ENCODE results near the gene SFSWAP.
"Not testable (repeated sequence)": the region's sequence is repeated elsewhere in the genome, so short reads cannot be mapped to it uniquely, and the experiment has no call there.

DNA sequence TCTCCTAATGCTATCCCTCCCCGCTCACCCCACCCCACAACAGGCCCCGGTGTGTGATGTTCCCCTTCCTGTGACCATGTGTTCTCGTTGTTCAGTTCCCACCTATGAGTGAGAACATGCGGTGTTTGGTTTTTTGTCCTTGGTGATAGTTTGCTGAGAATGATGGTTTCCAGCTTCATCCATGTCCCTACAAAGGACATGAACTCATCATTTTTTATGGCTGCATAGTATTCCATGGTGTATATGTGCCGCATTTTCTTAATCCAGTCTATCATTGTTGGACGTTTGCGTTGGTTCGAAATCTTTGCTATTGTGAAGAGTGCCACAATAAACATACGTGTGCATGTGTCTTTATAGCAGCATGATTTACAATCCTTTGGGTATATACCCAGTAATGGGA lies 66.4 kb downstream of the SFSWAP start:
- TF ChIP-seq, protein P1, sequence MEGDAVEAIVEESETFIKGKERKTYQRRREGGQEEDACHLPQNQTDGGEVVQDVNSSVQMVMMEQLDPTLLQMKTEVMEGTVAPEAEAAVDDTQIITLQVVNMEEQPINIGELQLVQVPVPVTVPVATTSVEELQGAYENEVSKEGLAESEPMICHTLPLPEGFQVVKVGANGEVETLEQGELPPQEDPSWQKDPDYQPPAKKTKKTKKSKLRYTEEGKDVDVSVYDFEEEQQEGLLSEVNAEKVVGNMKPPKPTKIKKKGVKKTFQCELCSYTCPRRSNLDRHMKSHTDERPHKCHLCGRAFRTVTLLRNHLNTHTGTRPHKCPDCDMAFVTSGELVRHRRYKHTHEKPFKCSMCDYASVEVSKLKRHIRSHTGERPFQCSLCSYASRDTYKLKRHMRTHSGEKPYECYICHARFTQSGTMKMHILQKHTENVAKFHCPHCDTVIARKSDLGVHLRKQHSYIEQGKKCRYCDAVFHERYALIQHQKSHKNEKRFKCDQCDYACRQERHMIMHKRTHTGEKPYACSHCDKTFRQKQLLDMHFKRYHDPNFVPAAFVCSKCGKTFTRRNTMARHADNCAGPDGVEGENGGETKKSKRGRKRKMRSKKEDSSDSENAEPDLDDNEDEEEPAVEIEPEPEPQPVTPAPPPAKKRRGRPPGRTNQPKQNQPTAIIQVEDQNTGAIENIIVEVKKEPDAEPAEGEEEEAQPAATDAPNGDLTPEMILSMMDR (IDR thresholded peaks at IDR 0.05) = not testable (repeated sequence)
- not testable (repeated sequence) for TF ChIP-seq POLR2AphosphoS5 (IDR thresholded peaks at IDR 0.05; ENCODE audit: insufficient read depth in 1 of 2, low read depth in 1 of 2); POLR2A (IDR thresholded peaks at IDR 0.05)
